ENCODE measurements around the gene NDC1.

NDC1 gene

GRCh38 chr1:53729456-53730223 is 108.5 kb downstream of the NDC1 start:
- H3K36me3 ChIP-seq (ENCODE audit: control insufficient read depth, insufficient read depth, low read length): no peaks in the 10 kb centered on the region
- no peaks in the 10 kb centered on the region; the same call in 1 of the 2 replicates for H3K27me3 ChIP-seq (replicated peaks; ENCODE audit: control insufficient read depth, insufficient read depth, low read length)
- TF ChIP-seq CTCF (IDR thresholded peaks at IDR 0.05; ENCODE audit: insufficient read depth, low read length, poor library complexity, severe bottlenecking): no peak
- H3K4me3 ChIP-seq (replicated peaks; ENCODE audit: low read depth, low read length): no peak overlapping the region
- DNase-seq (ENCODE audit: extremely low read depth, insufficient read length): no peak

- TF ChIP-seq CTCF (IDR thresholded peaks at IDR 0.05; ENCODE audit: insufficient read depth, low read length, poor library complexity, severe bottlenecking): no peak
- H3K27me3 ChIP-seq (replicated peaks; ENCODE audit: control insufficient read depth, insufficient read depth, low read length): no peaks in the 10 kb centered on the region; the same call in 1 of the 2 replicates
- H3K36me3 ChIP-seq (ENCODE audit: control insufficient read depth, insufficient read depth, low read length): no peaks in the 10 kb centered on the region
- DNase-seq (ENCODE audit: extremely low read depth, insufficient read length): no peak
- H3K4me3 ChIP-seq (replicated peaks; ENCODE audit: low read depth, low read length): no peak overlapping the region
These were observed 109.2 kb downstream of the NDC1 start for GRCh38 chr1:53728702-53729455.

- TF ChIP-seq CTCF (IDR thresholded peaks at IDR 0.05; ENCODE audit: insufficient read depth, low read length, poor library complexity, severe bottlenecking): no peak
- H3K4me3 ChIP-seq (replicated peaks; ENCODE audit: low read depth, low read length): no peak overlapping the region
- H3K36me3 ChIP-seq (ENCODE audit: control insufficient read depth, insufficient read depth, low read length): no peaks in the 10 kb centered on the region
- no peak for DNase-seq (ENCODE audit: extremely low read depth, insufficient read length)
- no peaks in the 10 kb centered on the region; the same call in 1 of the 2 replicates for H3K27me3 ChIP-seq (replicated peaks; ENCODE audit: control insufficient read depth, insufficient read depth, low read length)
These were observed 109.9 kb downstream of the NDC1 start for GRCh38 chr1:53728196-53728595.

DNA sequence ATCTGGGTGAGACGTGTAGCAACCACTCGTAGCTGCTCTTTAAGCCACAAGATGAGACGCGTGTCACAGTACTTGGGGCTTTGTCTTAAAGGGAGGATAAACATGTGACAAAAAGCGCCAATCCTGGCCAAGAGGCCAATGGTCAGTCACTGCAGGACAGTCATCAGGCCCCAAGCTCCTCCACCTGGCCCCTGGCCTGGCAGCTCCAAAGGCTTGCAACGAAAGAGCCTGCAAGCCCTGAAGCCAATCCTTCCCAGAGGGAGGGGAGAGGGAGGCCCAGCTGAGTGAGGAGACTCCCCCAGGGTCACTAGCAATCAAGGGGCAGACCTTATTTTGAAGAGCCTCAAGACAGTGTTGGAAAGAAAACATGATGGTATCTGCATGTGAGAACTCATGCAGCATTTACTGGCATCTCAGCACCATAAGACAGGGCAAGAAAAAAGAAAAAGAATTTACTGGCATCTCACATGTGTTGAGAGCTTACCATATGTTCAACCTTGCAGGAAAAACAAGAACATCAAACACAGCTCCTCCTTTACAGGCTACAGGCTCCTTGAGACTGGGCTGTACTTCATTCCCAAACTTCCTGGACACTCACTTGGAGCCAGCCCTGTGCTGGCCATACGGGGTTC is 110.5 kb downstream of the NDC1 start:
- DNase-seq (ENCODE audit: extremely low read depth, insufficient read length): no peak
- no peaks in the 10 kb centered on the region; the same call in 1 of the 2 replicates for H3K27me3 ChIP-seq (replicated peaks; ENCODE audit: control insufficient read depth, insufficient read depth, low read length)
- TF ChIP-seq CTCF (IDR thresholded peaks at IDR 0.05; ENCODE audit: insufficient read depth, low read length, poor library complexity, severe bottlenecking): no peak
- no peaks in the 10 kb centered on the region for H3K36me3 ChIP-seq (ENCODE audit: control insufficient read depth, insufficient read depth, low read length)
- H3K4me3 ChIP-seq (replicated peaks; ENCODE audit: low read depth, low read length): no peak overlapping the region

DNA sequence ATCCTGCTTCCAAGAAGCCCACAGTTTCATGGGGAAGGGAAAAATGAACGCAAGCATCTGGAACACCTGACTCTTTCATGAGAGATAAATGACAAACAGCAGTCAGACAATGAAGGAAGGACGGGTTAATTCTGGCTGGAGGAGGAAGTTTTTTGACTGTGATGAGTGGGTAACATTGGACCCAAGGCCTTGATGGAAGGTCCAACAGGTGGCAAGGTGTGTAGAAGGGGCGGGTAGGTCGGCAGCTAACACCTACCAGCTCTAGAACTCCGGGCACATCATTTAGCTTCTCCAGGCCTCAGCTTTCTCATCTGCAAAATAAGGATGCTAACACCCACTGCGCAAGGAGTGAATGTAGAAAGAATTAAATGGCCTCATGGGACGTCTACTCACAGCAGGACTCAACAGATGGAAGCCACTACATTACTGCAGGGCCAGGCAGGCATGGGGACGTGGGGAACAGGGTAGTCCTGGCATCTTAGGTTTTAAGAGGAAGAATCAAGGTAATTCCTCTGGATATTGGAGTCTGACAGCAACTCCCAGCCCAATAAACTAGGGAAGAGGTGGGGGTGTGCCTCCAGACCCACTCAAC is 112.0 kb downstream of the NDC1 start:
- no peak for DNase-seq (ENCODE audit: extremely low read depth, insufficient read length)
- no peaks in the 10 kb centered on the region; the same call in 1 of the 2 replicates for H3K27me3 ChIP-seq (replicated peaks; ENCODE audit: control insufficient read depth, insufficient read depth, low read length)
- no peak overlapping the region for H3K4me3 ChIP-seq (replicated peaks; ENCODE audit: low read depth, low read length)
- H3K36me3 ChIP-seq (ENCODE audit: control insufficient read depth, insufficient read depth, low read length): no peaks in the 10 kb centered on the region
- no peak for TF ChIP-seq CTCF (IDR thresholded peaks at IDR 0.05; ENCODE audit: insufficient read depth, low read length, poor library complexity, severe bottlenecking)
